WTC11 (cell line): ENCODE results near the gene TMC4. TPM values are rescaled to one million over a fixed set of nuclear protein-coding genes. Genes with fewer than 3 reads are reported as not detected.

Experiments
- CREM ChIP-seq: sonication (generic); formaldehyde crosslinking; IDR thresholded peaks from 2 replicates; pipeline ENCODE4 v1.8.1; 2022; ENCODE audit warnings: mild to moderate bottlenecking, missing genetic modification reagents, moderate library complexity
- EMX1 ChIP-seq: fragments of 250-450 bp; sonication (Bioruptor Pico); IDR thresholded peaks from 2 replicates; pipeline ENCODE4 v1.8.0; 2021; ENCODE audit warnings: mild to moderate bottlenecking
- ETV6 ChIP-seq: sonication (generic); formaldehyde crosslinking; IDR thresholded peaks from 2 replicates; pipeline ENCODE4 v1.8.1; 2022; ENCODE audit warnings: mild to moderate bottlenecking, missing genetic modification reagents
- FOXK1 ChIP-seq: sonication (generic); formaldehyde crosslinking; IDR thresholded peaks from 2 replicates; pipeline ENCODE4 v1.8.0; 2022; ENCODE audit warnings: mild to moderate bottlenecking, moderate library complexity, missing genetic modification reagents
- FOXP1 ChIP-seq: sonication (generic); formaldehyde crosslinking; IDR thresholded peaks from 2 replicates; pipeline ENCODE4 v1.8.0; 2022; ENCODE audit warnings: missing genetic modification reagents, mild to moderate bottlenecking, moderate library complexity, borderline replicate concordance
- GABPB1 ChIP-seq: sonication (generic); formaldehyde crosslinking; IDR thresholded peaks from 2 replicates; pipeline ENCODE4 v1.8.1; 2023; ENCODE audit warnings: mild to moderate bottlenecking, missing genetic modification reagents
- GTF2I ChIP-seq: fragments of 250-450 bp; sonication (Bioruptor Pico); conservative IDR thresholded peaks from 2 replicates; pipeline ENCODE4 v1.4.0; 2021; ENCODE audit warnings: mild to moderate bottlenecking
- IRF2 ChIP-seq: sonication (generic); formaldehyde crosslinking; IDR thresholded peaks from 2 replicates; pipeline ENCODE4 v1.8.0; 2022; ENCODE audit warnings: low read depth, missing genetic modification reagents, borderline replicate concordance
- JAZF1 ChIP-seq: fragments of 250-450 bp; sonication (Bioruptor Pico); IDR thresholded peaks from 2 replicates; pipeline ENCODE4 v1.9.0; 2021; ENCODE audit warnings: moderate library complexity, mild to moderate bottlenecking, inconsistent platforms
- JUN ChIP-seq: sonication (generic); formaldehyde crosslinking; IDR thresholded peaks from 2 replicates; pipeline ENCODE4 v1.8.0; 2023; ENCODE audit warnings: mild to moderate bottlenecking, missing genetic modification reagents
- MAX ChIP-seq: sonication (generic); formaldehyde crosslinking; IDR thresholded peaks from 2 replicates; pipeline ENCODE4 v1.8.0; 2022; ENCODE audit warnings: mild to moderate bottlenecking, missing genetic modification reagents
- MYBL2 ChIP-seq: sonication (generic); formaldehyde crosslinking; IDR thresholded peaks from 2 replicates; pipeline ENCODE4 v1.8.1; 2023; ENCODE audit warnings: mild to moderate bottlenecking, moderate library complexity, missing genetic modification reagents
- NFATC4 ChIP-seq: fragments of 250-450 bp; sonication (Bioruptor Pico); IDR thresholded peaks from 2 replicates; pipeline ENCODE4 v1.9.0; 2021; ENCODE audit warnings: mild to moderate bottlenecking
- NR1H2 ChIP-seq: sonication (generic); formaldehyde crosslinking; IDR thresholded peaks from 2 replicates; pipeline ENCODE4 v1.9.0; 2021; ENCODE audit warnings: mild to moderate bottlenecking, moderate library complexity, missing genetic modification reagents
- NR2C2 ChIP-seq: sonication (generic); formaldehyde crosslinking; IDR thresholded peaks from 2 replicates; pipeline ENCODE4 v1.8.0; 2022; ENCODE audit warnings: mild to moderate bottlenecking, missing genetic modification reagents
- OVOL2 ChIP-seq: fragments of 250-450 bp; sonication (Bioruptor Pico); IDR thresholded peaks from 2 replicates; pipeline ENCODE4 v1.9.0; 2021; ENCODE audit warnings: mild to moderate bottlenecking, borderline replicate concordance
- RORB ChIP-seq: fragments of 250-450 bp; sonication (Bioruptor Pico); IDR thresholded peaks from 2 replicates; pipeline ENCODE4 v1.9.0; 2021; ENCODE audit warnings: mild to moderate bottlenecking
- SOX15 ChIP-seq: fragments of 250-450 bp; sonication (Bioruptor Pico); IDR thresholded peaks from 2 replicates; pipeline ENCODE4 v1.9.0; 2021; ENCODE audit warnings: mild to moderate bottlenecking
- TCF7 ChIP-seq: sonication (generic); formaldehyde crosslinking; IDR thresholded peaks from 2 replicates; pipeline ENCODE4 v1.8.0; 2022; ENCODE audit warnings: mild to moderate bottlenecking, low read depth, missing genetic modification reagents, moderate library complexity
- TEAD4 ChIP-seq: sonication (generic); formaldehyde crosslinking; IDR thresholded peaks from 2 replicates; pipeline ENCODE4 v1.8.0; 2022; ENCODE audit warnings: mild to moderate bottlenecking, missing genetic modification reagents
- USF2 ChIP-seq: sonication (generic); formaldehyde crosslinking; IDR thresholded peaks from 2 replicates; pipeline ENCODE4 v1.8.1; 2023; ENCODE audit warnings: mild to moderate bottlenecking, missing genetic modification reagents, moderate library complexity
- ZNF138 ChIP-seq: sonication (generic); formaldehyde crosslinking; conservative IDR thresholded peaks from 2 replicates; pipeline ENCODE4 v1.8.1; 2022; ENCODE audit warnings: mild to moderate bottlenecking, moderate library complexity, missing genetic modification reagents
- ZNF263 ChIP-seq: sonication (generic); formaldehyde crosslinking; IDR thresholded peaks from 2 replicates; pipeline ENCODE4 v1.8.1; 2022; ENCODE audit warnings: low read depth, mild to moderate bottlenecking, moderate library complexity, missing genetic modification reagents
- ZNF416 ChIP-seq: fragments of 250-450 bp; sonication (Bioruptor Pico); IDR thresholded peaks from 2 replicates; pipeline ENCODE4 v1.9.0; 2021; ENCODE audit warnings: mild to moderate bottlenecking, inconsistent platforms
- ZNF423 ChIP-seq: fragments of 250-450 bp; sonication (Bioruptor Pico); IDR thresholded peaks from 2 replicates; pipeline ENCODE4 v2.1.2; 2022; ENCODE audit warnings: mild to moderate bottlenecking, moderate library complexity
- ZSCAN18 ChIP-seq: fragments of 250-450 bp; sonication (Bioruptor Pico); IDR thresholded peaks from 2 replicates; pipeline ENCODE4 v2.1.2; 2022; ENCODE audit warnings: mild to moderate bottlenecking, moderate library complexity
- total RNA-seq: library from RNA; stranded (reverse); gene quantifications from 3 replicates; pipeline ENCODE4 v1.2.3, GENCODE V29; 2021
- TF ChIP-seq, protein P1 (sequence below): sonication (generic); formaldehyde crosslinking; IDR thresholded peaks from 2 replicates; pipeline ENCODE4 v1.8.1; 2023; ENCODE audit warnings: mild to moderate bottlenecking, missing genetic modification reagents, borderline replicate concordance
- TF ChIP-seq, protein P2 (sequence below): fragments of 250-450 bp; sonication (Bioruptor Pico); IDR thresholded peaks from 2 replicates; pipeline ENCODE4 v1.8.0; 2021; ENCODE audit warnings: mild to moderate bottlenecking
- TF ChIP-seq, protein P3 (sequence below): sonication (generic); formaldehyde crosslinking; IDR thresholded peaks from 2 replicates; pipeline ENCODE4 v1.8.0; 2023; ENCODE audit warnings: missing genetic modification reagents
- TF ChIP-seq, protein P4 (sequence below): sonication (generic); formaldehyde crosslinking; IDR thresholded peaks from 2 replicates; pipeline ENCODE4 v1.8.0; 2023; ENCODE audit warnings: mild to moderate bottlenecking, missing genetic modification reagents

Gene TMC4
- total RNA-seq, 1 experiment from 2014 or later = 9.3 TPM

GRCh38 chr19:54191011-54191810 is 18.3 kb upstream of the TMC4 start, which contains the start of gene TSEN34 (continued):
- no peak for TF ChIP-seq GTF2I
- TF ChIP-seq ZNF138 (CRISPR knock-in tag) = no peak
- TF ChIP-seq ZNF423 (CRISPR knock-in tag) = no peak
- no peak for TF ChIP-seq ZNF263 (CRISPR knock-in tag)
- no peak; the same call in none of the 2 replicates for TF ChIP-seq FOXK1
- TF ChIP-seq FOXP1 (CRISPR knock-in tag) = peak; percentile 85
- no peak for TF ChIP-seq JAZF1
- TF ChIP-seq USF2 (CRISPR knock-in tag) = no peak
- TF ChIP-seq, protein P1, sequence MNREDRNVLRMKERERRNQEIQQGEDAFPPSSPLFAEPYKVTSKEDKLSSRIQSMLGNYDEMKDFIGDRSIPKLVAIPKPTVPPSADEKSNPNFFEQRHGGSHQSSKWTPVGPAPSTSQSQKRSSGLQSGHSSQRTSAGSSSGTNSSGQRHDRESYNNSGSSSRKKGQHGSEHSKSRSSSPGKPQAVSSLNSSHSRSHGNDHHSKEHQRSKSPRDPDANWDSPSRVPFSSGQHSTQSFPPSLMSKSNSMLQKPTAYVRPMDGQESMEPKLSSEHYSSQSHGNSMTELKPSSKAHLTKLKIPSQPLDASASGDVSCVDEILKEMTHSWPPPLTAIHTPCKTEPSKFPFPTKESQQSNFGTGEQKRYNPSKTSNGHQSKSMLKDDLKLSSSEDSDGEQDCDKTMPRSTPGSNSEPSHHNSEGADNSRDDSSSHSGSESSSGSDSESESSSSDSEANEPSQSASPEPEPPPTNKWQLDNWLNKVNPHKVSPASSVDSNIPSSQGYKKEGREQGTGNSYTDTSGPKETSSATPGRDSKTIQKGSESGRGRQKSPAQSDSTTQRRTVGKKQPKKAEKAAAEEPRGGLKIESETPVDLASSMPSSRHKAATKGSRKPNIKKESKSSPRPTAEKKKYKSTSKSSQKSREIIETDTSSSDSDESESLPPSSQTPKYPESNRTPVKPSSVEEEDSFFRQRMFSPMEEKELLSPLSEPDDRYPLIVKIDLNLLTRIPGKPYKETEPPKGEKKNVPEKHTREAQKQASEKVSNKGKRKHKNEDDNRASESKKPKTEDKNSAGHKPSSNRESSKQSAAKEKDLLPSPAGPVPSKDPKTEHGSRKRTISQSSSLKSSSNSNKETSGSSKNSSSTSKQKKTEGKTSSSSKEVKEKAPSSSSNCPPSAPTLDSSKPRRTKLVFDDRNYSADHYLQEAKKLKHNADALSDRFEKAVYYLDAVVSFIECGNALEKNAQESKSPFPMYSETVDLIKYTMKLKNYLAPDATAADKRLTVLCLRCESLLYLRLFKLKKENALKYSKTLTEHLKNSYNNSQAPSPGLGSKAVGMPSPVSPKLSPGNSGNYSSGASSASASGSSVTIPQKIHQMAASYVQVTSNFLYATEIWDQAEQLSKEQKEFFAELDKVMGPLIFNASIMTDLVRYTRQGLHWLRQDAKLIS (CRISPR knock-in tag) = no peak
- 0 out of 2 replicates have a peak, but pooled peaks have one; percentile 49 for TF ChIP-seq JUN (CRISPR knock-in tag)
- TF ChIP-seq MAX (CRISPR knock-in tag) = no peak
- no peak for TF ChIP-seq NR2C2
- TF ChIP-seq, protein P2, sequence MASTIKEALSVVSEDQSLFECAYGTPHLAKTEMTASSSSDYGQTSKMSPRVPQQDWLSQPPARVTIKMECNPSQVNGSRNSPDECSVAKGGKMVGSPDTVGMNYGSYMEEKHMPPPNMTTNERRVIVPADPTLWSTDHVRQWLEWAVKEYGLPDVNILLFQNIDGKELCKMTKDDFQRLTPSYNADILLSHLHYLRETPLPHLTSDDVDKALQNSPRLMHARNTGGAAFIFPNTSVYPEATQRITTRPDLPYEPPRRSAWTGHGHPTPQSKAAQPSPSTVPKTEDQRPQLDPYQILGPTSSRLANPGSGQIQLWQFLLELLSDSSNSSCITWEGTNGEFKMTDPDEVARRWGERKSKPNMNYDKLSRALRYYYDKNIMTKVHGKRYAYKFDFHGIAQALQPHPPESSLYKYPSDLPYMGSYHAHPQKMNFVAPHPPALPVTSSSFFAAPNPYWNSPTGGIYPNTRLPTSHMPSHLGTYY = no peak
- no peak for TF ChIP-seq SOX15 (CRISPR knock-in tag)
- no peak for TF ChIP-seq ZNF416 (CRISPR knock-in tag)
- TF ChIP-seq CREM (CRISPR knock-in tag) = peak; percentile 41; the same call in 1 of the 2 replicates
- no peak for TF ChIP-seq ZSCAN18
- TF ChIP-seq NFATC4 (CRISPR knock-in tag) = no peak
- no peak for TF ChIP-seq NR1H2 (CRISPR knock-in tag)
- TF ChIP-seq, protein P3, sequence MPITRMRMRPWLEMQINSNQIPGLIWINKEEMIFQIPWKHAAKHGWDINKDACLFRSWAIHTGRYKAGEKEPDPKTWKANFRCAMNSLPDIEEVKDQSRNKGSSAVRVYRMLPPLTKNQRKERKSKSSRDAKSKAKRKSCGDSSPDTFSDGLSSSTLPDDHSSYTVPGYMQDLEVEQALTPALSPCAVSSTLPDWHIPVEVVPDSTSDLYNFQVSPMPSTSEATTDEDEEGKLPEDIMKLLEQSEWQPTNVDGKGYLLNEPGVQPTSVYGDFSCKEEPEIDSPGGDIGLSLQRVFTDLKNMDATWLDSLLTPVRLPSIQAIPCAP (CRISPR knock-in tag) = peak; percentile 55; the same call in 1 of the 2 replicates
- TF ChIP-seq, protein P4, sequence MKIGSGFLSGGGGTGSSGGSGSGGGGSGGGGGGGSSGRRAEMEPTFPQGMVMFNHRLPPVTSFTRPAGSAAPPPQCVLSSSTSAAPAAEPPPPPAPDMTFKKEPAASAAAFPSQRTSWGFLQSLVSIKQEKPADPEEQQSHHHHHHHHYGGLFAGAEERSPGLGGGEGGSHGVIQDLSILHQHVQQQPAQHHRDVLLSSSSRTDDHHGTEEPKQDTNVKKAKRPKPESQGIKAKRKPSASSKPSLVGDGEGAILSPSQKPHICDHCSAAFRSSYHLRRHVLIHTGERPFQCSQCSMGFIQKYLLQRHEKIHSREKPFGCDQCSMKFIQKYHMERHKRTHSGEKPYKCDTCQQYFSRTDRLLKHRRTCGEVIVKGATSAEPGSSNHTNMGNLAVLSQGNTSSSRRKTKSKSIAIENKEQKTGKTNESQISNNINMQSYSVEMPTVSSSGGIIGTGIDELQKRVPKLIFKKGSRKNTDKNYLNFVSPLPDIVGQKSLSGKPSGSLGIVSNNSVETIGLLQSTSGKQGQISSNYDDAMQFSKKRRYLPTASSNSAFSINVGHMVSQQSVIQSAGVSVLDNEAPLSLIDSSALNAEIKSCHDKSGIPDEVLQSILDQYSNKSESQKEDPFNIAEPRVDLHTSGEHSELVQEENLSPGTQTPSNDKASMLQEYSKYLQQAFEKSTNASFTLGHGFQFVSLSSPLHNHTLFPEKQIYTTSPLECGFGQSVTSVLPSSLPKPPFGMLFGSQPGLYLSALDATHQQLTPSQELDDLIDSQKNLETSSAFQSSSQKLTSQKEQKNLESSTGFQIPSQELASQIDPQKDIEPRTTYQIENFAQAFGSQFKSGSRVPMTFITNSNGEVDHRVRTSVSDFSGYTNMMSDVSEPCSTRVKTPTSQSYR (CRISPR knock-in tag) = 0 out of 2 replicates have a peak, but pooled peaks have one; percentile 3
- no peak for TF ChIP-seq EMX1 (CRISPR knock-in tag)
- no peak; the same call in 1 of the 2 replicates for TF ChIP-seq ETV6 (CRISPR knock-in tag)
- TF ChIP-seq TEAD4 (CRISPR knock-in tag) = no peak
- TF ChIP-seq TCF7 = no peak
- peak; percentile 59; the same call in 1 of the 2 replicates for TF ChIP-seq MYBL2 (CRISPR knock-in tag)
- 0 out of 2 replicates have a peak, but pooled peaks have one; percentile 16 for TF ChIP-seq IRF2
- no peak for TF ChIP-seq RORB
- no peak for TF ChIP-seq OVOL2 (CRISPR knock-in tag)
- no peak for TF ChIP-seq GABPB1 (CRISPR knock-in tag)
